GF-D8 (cell line): ENCODE results near the gene DDX3X.
"Not testable (repeated sequence)": the region's sequence is repeated elsewhere in the genome, so short reads cannot be mapped to it uniquely, and the experiment has no call there.

Experiments
- DNase-seq: peaks from one replicate; lab custom pipeline; 2025; lab: John Stamatoyannopoulos, UW

Gene DDX3X

GRCh38 chrX:41373989-41374606, 40.1 kb downstream of the DDX3X start:
- no peak for DNase-seq

- DNase-seq = no peak
These were observed 43.7 kb downstream of the DDX3X start for GRCh38 chrX:41377624-41378023.

- DNase-seq = no peak
These were observed 47.7 kb downstream of the DDX3X start for GRCh38 chrX:41381685-41382084.

GRCh38 chrX:41382714-41383645, 49.0 kb downstream of the DDX3X start:
- DNase-seq = no peak

GRCh38 chrX:41384051-41384705, 50.2 kb downstream of the DDX3X start:
- peak; percentile 0 for DNase-seq

- no peak for DNase-seq
These were observed 52.4 kb downstream of the DDX3X start for GRCh38 chrX:41386222-41386990.

GRCh38 chrX:41388543-41388942, 54.6 kb downstream of the DDX3X start:
- no peak for DNase-seq

GRCh38 chrX:41389311-41389888, 55.4 kb downstream of the DDX3X start:
- DNase-seq = no peak

GRCh38 chrX:41390576-41390975, 56.6 kb downstream of the DDX3X start:
- DNase-seq = not testable (repeated sequence)

- no peak for DNase-seq
These were observed 57.6 kb downstream of the DDX3X start for GRCh38 chrX:41391606-41392005.

- no peak for DNase-seq
These were observed 60.3 kb downstream of the DDX3X start for GRCh38 chrX:41394293-41394692.

GRCh38 chrX:41397219-41397618, 63.3 kb downstream of the DDX3X start:
- no peak for DNase-seq

- no peak for DNase-seq
These were observed 63.8 kb downstream of the DDX3X start for GRCh38 chrX:41397768-41398167.

GRCh38 chrX:41402556-41402955, 68.6 kb downstream of the DDX3X start:
- DNase-seq = not testable (repeated sequence)

- DNase-seq = no peak
These were observed 71.6 kb downstream of the DDX3X start for GRCh38 chrX:41405551-41405950.

- no peak for DNase-seq
These were observed 72.2 kb downstream of the DDX3X start for GRCh38 chrX:41406201-41406600.

- no peak for DNase-seq
These were observed 73.9 kb downstream of the DDX3X start for GRCh38 chrX:41407816-41408215.

GRCh38 chrX:41408576-41408975, 74.6 kb downstream of the DDX3X start:
- no peak for DNase-seq

GRCh38 chrX:41409006-41409405, 75.0 kb downstream of the DDX3X start:
- no peak for DNase-seq

GRCh38 chrX:41411222-41411621, 77.3 kb downstream of the DDX3X start:
- DNase-seq = not testable (repeated sequence)

- DNase-seq = no peak
These were observed 78.5 kb downstream of the DDX3X start for GRCh38 chrX:41412261-41413081.
